GM23248 (cell line): ENCODE measurements around the gene KAZALD1.

Experiments
- EZH2 ChIP-seq: fragments of 200-600 bp; sonication (generic); IDR thresholded peaks from 2 replicates; pipeline ENCODE4 v1.6.1; 2018; ENCODE audit warnings: antibody characterized with exemption, mild to moderate bottlenecking; ENCODE audit not compliant: insufficient read depth, poor library complexity, severe bottlenecking
- EZH2phosphoT487 ChIP-seq: fragments of 200-600 bp; sonication (generic); IDR thresholded peaks from 2 replicates; pipeline ENCODE4 v1.6.1; 2018; ENCODE audit warnings: antibody characterized with exemption, moderate library complexity, mild to moderate bottlenecking, low read depth; ENCODE audit not compliant: insufficient read depth

DNA sequence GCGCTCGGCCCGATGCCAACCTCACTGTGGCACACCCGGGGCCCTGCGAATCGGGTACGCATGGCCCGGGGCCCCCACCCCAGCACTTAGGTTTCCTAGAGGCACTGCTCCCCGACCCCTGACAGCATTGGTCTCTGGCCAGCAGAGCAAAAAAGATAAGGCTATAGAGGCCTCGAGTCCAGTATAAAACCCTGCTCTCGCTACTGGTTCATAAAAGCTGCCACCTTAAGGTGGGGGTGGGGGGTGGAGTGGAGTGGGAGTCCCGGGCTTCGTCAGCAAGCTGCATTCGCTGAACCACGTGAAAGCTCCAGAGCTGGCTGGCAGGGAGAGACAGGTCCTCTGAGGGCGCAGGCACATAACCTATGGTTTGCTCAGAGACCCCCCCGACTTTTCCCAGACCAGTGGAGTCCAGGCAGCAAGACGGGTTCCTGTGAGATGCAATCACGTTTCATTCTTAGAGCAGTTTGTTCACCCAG lies 1.3 kb downstream of the KAZALD1 start:
- TF ChIP-seq EZH2phosphoT487: no peak
- TF ChIP-seq EZH2: no peak
